Measurements from ENCODE around the gene SNRNP25.
A peak's percentile ranks its signal among the peaks of the same experiment; 100 is the strongest.

The SNRNP25 gene

GRCh38 chr16:67183-67791 is 13.7 kb downstream of the SNRNP25 start:
- Histone ChIP-seq H3K27me3 (ENCODE audit: control insufficient read depth, insufficient read depth, low read length) (no peaks in the 10 kb centered on the region), H3K9ac (ENCODE audit: low read length) (no peak overlapping the region), H3K4me1 (ENCODE audit: control insufficient read depth, low read depth, low read length) (peaks cover 7% of the 10 kb centered on the region)

GRCh38 chr16:67884-68789 is 14.5 kb downstream of the SNRNP25 start:
- Histone ChIP-seq H3K9me3 (ENCODE audit: control insufficient read depth, low read depth, low read length) (no peaks in the 10 kb centered on the region), H3K4me1 (ENCODE audit: control insufficient read depth, low read depth, low read length) (peaks cover 12% of the 10 kb centered on the region), H3K27me3 (ENCODE audit: control insufficient read depth, insufficient read depth, low read length) (peaks cover 2% of the 10 kb centered on the region), H3K27ac (ENCODE audit: low read length) (no peak overlapping the region), H3K36me3 (ENCODE audit: control insufficient read depth, low read depth, low read length) (peaks cover 4% of the 10 kb centered on the region), H3K9ac (ENCODE audit: low read length) (no peak overlapping the region), H3K4me3 (ENCODE audit: low read length) (no peak overlapping the region)

More at GRCh38 chr16:67183-67791, 13.7 kb downstream of the SNRNP25 start:
- Histone ChIP-seq H3K9me3 (ENCODE audit: control insufficient read depth, low read depth, low read length) (no peaks in the 10 kb centered on the region), H3K27ac (ENCODE audit: low read length) (no peak overlapping the region), H3K4me3 (ENCODE audit: low read length) (no peak overlapping the region), H3K36me3 (ENCODE audit: control insufficient read depth, low read depth, low read length) (peaks cover 4% of the 10 kb centered on the region)

GRCh38 chr16:69181-69580 is 15.6 kb downstream of the SNRNP25 start:
- Histone ChIP-seq H3K4me1 (ENCODE audit: control insufficient read depth, low read depth, low read length) (peaks cover 18% of the 10 kb centered on the region), H3K36me3 (ENCODE audit: control insufficient read depth, low read depth, low read length) (peaks cover 4% of the 10 kb centered on the region), H3K4me3 (ENCODE audit: low read length) (no peak overlapping the region), H3K27ac (ENCODE audit: low read length) (no peak overlapping the region), H3K9ac (ENCODE audit: low read length) (no peak overlapping the region), H3K9me3 (ENCODE audit: control insufficient read depth, low read depth, low read length) (no peaks in the 10 kb centered on the region), H3K27me3 (ENCODE audit: control insufficient read depth, insufficient read depth, low read length) (peaks cover 8% of the 10 kb centered on the region)

GRCh38 chr16:71210-71539 is 17.5 kb downstream of the SNRNP25 start:
- H3K9ac ChIP-seq (ENCODE audit: low read length), result no peak overlapping the region
- H3K36me3 ChIP-seq (ENCODE audit: control insufficient read depth, low read depth, low read length), result no peaks in the 10 kb centered on the region
- no peaks in the 10 kb centered on the region for H3K9me3 ChIP-seq (ENCODE audit: control insufficient read depth, low read depth, low read length)
- H3K4me1 ChIP-seq (ENCODE audit: control insufficient read depth, low read depth, low read length), result peaks cover 28% of the 10 kb centered on the region
- peak overlapping the region; percentile 61 for H3K4me3 ChIP-seq (ENCODE audit: low read length)
- no peak overlapping the region for H3K27ac ChIP-seq (ENCODE audit: low read length)
- peaks cover 8% of the 10 kb centered on the region for H3K27me3 ChIP-seq (ENCODE audit: control insufficient read depth, insufficient read depth, low read length)

- peaks cover 32% of the 10 kb centered on the region for H3K4me1 ChIP-seq (ENCODE audit: control insufficient read depth, low read depth, low read length)
- H3K9ac ChIP-seq (ENCODE audit: low read length), result peak overlapping the region; percentile 21
- H3K9me3 ChIP-seq (ENCODE audit: control insufficient read depth, low read depth, low read length), result no peaks in the 10 kb centered on the region
- H3K27ac ChIP-seq (ENCODE audit: low read length), result no peak overlapping the region
- peaks cover 8% of the 10 kb centered on the region for H3K27me3 ChIP-seq (ENCODE audit: control insufficient read depth, insufficient read depth, low read length)
- peak overlapping the region; percentile 61 for H3K4me3 ChIP-seq (ENCODE audit: low read length)
- no peaks in the 10 kb centered on the region for H3K36me3 ChIP-seq (ENCODE audit: control insufficient read depth, low read depth, low read length)
Observed at GRCh38 chr16:71540-72401, 18.1 kb downstream of the SNRNP25 start.

GRCh38 chr16:72561-73548 is 19.2 kb downstream of the SNRNP25 start, which contains the start of gene RHBDF1:
Gene RHBDF1, minus strand, starts transcription at chr16:72631. Its CDS starts 7,616 bp downstream, at chr16:65015.
- Histone ChIP-seq H3K9ac (ENCODE audit: low read length) (peak within 1 kb of the TSS; percentile 55), H3K36me3 (ENCODE audit: control insufficient read depth, low read depth, low read length) (no peaks in the 10 kb centered on the region), H3K27ac (ENCODE audit: low read length) (no peak within 1 kb of the TSS), H3K4me1 (ENCODE audit: control insufficient read depth, low read depth, low read length) (peaks cover 33% of the 10 kb centered on the region), H3K9me3 (ENCODE audit: control insufficient read depth, low read depth, low read length) (no peaks in the 10 kb centered on the region), H3K4me3 (ENCODE audit: low read length) (peak within 1 kb of the TSS; percentile 61), H3K27me3 (ENCODE audit: control insufficient read depth, insufficient read depth, low read length) (peaks cover 8% of the 10 kb centered on the region)

- peaks cover 14% of the 10 kb centered on the region for H3K27me3 ChIP-seq (ENCODE audit: control insufficient read depth, insufficient read depth, low read length)
- no peak overlapping the region for H3K9ac ChIP-seq (ENCODE audit: low read length)
- no peaks in the 10 kb centered on the region for H3K36me3 ChIP-seq (ENCODE audit: control insufficient read depth, low read depth, low read length)
- no peaks in the 10 kb centered on the region for H3K9me3 ChIP-seq (ENCODE audit: control insufficient read depth, low read depth, low read length)
- H3K4me1 ChIP-seq (ENCODE audit: control insufficient read depth, low read depth, low read length), result peaks cover 33% of the 10 kb centered on the region
- no peak overlapping the region for H3K4me3 ChIP-seq (ENCODE audit: low read length)
- H3K27ac ChIP-seq (ENCODE audit: low read length), result no peak overlapping the region
Observed at GRCh38 chr16:74051-74746, 20.6 kb downstream of the SNRNP25 start.

- no peak overlapping the region for H3K4me3 ChIP-seq (ENCODE audit: low read length)
- H3K4me1 ChIP-seq (ENCODE audit: control insufficient read depth, low read depth, low read length), result peaks cover 33% of the 10 kb centered on the region
- peaks cover 14% of the 10 kb centered on the region for H3K27me3 ChIP-seq (ENCODE audit: control insufficient read depth, insufficient read depth, low read length)
- no peak overlapping the region for H3K27ac ChIP-seq (ENCODE audit: low read length)
- no peaks in the 10 kb centered on the region for H3K9me3 ChIP-seq (ENCODE audit: control insufficient read depth, low read depth, low read length)
- no peaks in the 10 kb centered on the region for H3K36me3 ChIP-seq (ENCODE audit: control insufficient read depth, low read depth, low read length)
- no peak overlapping the region for H3K9ac ChIP-seq (ENCODE audit: low read length)
Observed at GRCh38 chr16:74747-75334, 21.2 kb downstream of the SNRNP25 start.

- H3K27me3 ChIP-seq (ENCODE audit: control insufficient read depth, insufficient read depth, low read length), result peaks cover 14% of the 10 kb centered on the region
- H3K36me3 ChIP-seq (ENCODE audit: control insufficient read depth, low read depth, low read length), result no peaks in the 10 kb centered on the region
- peaks cover 31% of the 10 kb centered on the region for H3K4me1 ChIP-seq (ENCODE audit: control insufficient read depth, low read depth, low read length)
- no peak overlapping the region for H3K4me3 ChIP-seq (ENCODE audit: low read length)
- no peak overlapping the region for H3K27ac ChIP-seq (ENCODE audit: low read length)
- H3K9me3 ChIP-seq (ENCODE audit: control insufficient read depth, low read depth, low read length), result no peaks in the 10 kb centered on the region
- no peak overlapping the region for H3K9ac ChIP-seq (ENCODE audit: low read length)
Observed at GRCh38 chr16:75580-76501, 22.2 kb downstream of the SNRNP25 start.

Data from iPS-18a (cell line).